ENCODE results near the gene ZHX3.

DNA sequence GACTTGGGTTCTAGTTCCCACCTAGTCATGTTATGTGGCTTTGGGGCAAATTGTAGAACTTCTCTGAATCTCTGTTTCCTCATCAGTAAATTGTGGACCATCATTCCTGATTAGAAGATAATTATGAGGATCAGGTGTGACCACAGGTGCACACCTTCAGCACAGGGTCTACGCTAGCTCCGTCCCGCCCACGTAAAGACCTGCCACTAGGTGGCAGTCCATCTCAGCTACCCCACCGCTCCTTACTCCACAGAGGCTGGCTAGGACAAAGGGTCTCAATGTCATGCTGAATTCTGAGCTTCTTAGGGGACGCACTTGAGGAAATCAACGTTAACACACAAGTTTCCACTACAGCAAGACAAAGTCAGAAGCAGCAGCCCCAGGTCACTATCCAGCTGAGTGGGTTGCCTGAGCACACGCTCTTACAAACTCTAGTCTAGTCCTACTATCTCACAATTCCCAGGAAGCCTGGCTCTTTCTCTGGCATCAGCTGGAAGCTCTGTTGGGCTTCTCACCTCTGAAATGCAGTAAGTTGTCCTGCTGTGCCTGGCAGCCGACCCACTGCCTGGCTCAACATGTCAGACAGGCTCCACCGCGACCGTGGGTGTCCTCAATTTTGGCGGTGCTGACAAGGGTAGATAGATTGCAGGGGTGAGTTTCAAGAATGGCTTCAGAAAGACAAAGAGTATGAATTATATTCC, 182.2 kb downstream of the ZHX3 start:
- no peak for TF ChIP-seq POLR2A (IDR thresholded peaks at IDR 0.05)
- TF ChIP-seq, protein P1, sequence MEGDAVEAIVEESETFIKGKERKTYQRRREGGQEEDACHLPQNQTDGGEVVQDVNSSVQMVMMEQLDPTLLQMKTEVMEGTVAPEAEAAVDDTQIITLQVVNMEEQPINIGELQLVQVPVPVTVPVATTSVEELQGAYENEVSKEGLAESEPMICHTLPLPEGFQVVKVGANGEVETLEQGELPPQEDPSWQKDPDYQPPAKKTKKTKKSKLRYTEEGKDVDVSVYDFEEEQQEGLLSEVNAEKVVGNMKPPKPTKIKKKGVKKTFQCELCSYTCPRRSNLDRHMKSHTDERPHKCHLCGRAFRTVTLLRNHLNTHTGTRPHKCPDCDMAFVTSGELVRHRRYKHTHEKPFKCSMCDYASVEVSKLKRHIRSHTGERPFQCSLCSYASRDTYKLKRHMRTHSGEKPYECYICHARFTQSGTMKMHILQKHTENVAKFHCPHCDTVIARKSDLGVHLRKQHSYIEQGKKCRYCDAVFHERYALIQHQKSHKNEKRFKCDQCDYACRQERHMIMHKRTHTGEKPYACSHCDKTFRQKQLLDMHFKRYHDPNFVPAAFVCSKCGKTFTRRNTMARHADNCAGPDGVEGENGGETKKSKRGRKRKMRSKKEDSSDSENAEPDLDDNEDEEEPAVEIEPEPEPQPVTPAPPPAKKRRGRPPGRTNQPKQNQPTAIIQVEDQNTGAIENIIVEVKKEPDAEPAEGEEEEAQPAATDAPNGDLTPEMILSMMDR (IDR thresholded peaks at IDR 0.05) = peak; percentile 63 to 77 (median 68)

Measured in heart left ventricle (tissue), 13 donors.